Measurements from ENCODE around the gene PSME3IP1. TPM values are rescaled to one million over a fixed set of nuclear protein-coding genes. Genes with fewer than 3 reads are reported as not detected.

PSME3IP1 gene
- total and polyA plus RNA-seq, 11 donors = 37.8 to 74.6 (median 65.8) TPM

- Histone ChIP-seq H3K36me3 (peaks cover 0 to 43% (median 31%) of the 10 kb centered on the region in 9 donors), H3K27me3 (no peaks in the 10 kb centered on the region), H3K9me3 (no peaks in the 10 kb centered on the region), H3K4me3 (no peak overlapping the region), H3K27ac (no peak overlapping the region), H3K4me1 (peaks cover 0 to 18% (median 6%) of the 10 kb centered on the region in 12 donors)
- WGBS, 4 donors = 90 to 92% (median 91%) methylated on average over 5 of the region's 5 CpGs
- ATAC-seq = no peak
- intact Hi-C loops (cut with DNase I) = loop anchor here in 1 of 10 donors (10.0 kb wide), 1 partner anchor 311 kb away; the partner anchor contains the start of gene SLC12A3
- DNase-seq = no peak
- no peak for TF ChIP-seq POLR2A (IDR thresholded peaks at IDR 0.05)
- TF ChIP-seq, protein P1, sequence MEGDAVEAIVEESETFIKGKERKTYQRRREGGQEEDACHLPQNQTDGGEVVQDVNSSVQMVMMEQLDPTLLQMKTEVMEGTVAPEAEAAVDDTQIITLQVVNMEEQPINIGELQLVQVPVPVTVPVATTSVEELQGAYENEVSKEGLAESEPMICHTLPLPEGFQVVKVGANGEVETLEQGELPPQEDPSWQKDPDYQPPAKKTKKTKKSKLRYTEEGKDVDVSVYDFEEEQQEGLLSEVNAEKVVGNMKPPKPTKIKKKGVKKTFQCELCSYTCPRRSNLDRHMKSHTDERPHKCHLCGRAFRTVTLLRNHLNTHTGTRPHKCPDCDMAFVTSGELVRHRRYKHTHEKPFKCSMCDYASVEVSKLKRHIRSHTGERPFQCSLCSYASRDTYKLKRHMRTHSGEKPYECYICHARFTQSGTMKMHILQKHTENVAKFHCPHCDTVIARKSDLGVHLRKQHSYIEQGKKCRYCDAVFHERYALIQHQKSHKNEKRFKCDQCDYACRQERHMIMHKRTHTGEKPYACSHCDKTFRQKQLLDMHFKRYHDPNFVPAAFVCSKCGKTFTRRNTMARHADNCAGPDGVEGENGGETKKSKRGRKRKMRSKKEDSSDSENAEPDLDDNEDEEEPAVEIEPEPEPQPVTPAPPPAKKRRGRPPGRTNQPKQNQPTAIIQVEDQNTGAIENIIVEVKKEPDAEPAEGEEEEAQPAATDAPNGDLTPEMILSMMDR (IDR thresholded peaks at IDR 0.05) = no peak
These were observed 9.9 kb downstream of the PSME3IP1 start for GRCh38 chr16:57175896-57176295.

DNA sequence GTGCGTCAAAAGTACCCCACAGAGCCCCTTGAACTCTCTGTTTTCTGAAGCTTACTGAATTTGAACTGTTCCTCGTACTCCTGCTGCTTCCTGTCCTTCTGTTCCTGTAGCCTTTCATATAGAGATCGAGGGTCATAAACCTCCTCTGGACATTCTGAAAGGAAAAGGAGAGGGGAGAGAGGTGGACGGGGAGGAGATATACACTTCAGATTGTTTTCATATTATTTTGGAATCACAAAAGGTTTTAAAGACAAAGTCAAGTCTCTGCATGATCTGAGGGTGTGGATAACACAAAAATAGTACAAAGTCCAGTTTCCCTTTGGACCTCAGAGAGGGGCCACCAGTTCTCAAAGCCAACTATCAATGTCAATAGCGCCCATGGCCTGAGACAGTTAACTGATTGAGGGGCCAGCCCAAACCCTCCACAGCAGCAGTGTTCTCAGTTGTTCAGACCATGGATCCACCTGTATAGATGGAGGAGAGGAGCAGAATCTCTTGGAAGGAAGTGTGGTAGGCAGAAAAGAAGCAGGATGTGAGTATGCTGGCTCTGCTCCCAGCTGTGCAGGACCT, 13.0 kb downstream of the PSME3IP1 start:
- Histone ChIP-seq H3K27ac (no peak overlapping the region), H3K4me1 (peaks cover 0 to 4% (median under 1%) of the 10 kb centered on the region in 12 donors), H3K27me3 (no peaks in the 10 kb centered on the region), H3K4me3 (no peak overlapping the region), H3K9me3 (no peaks in the 10 kb centered on the region), H3K36me3 (peaks cover 0 to 60% (median 50%) of the 10 kb centered on the region in 9 donors)
- no peak for TF ChIP-seq POLR2A (IDR thresholded peaks at IDR 0.05)
- TF ChIP-seq, protein P1 (IDR thresholded peaks at IDR 0.05) = no peak
- 70 to 83% (median 83%) methylated on average over 5 of the region's 5 CpGs for WGBS, 4 donors
- intact Hi-C loops (cut with DNase I) = loop anchor here in 1 of 10 donors (10.0 kb wide), 1 partner anchor 308 kb away; the partner anchor contains the start of gene SLC12A3
- DNase-seq = no peak
- ATAC-seq = no peak

GRCh38 chr16:57169327-57169726, 16.5 kb downstream of the PSME3IP1 start:
- Histone ChIP-seq H3K27ac (no peak overlapping the region), H3K9me3 (no peaks in the 10 kb centered on the region), H3K27me3 (no peaks in the 10 kb centered on the region), H3K4me3 (no peak overlapping the region), H3K36me3 (peaks cover 0 to 86% (median 78%) of the 10 kb centered on the region in 9 donors), H3K4me1 (peaks cover 0 to 23% (median 12%) of the 10 kb centered on the region in 12 donors)
- DNase-seq = no peak
- intact Hi-C loops (cut with DNase I) = loop anchor here in 7 of 10 donors (2.0 to 10.0 kb wide), 6 partner anchors 85 to 312 kb away; partner anchors contain the start of genes SLC12A3 (in 4 of the 7) and CETP (in 2 of the 7)
- no peak for ATAC-seq
- no peak for TF ChIP-seq POLR2A (IDR thresholded peaks at IDR 0.05)
- TF ChIP-seq, protein P1 (IDR thresholded peaks at IDR 0.05) = no peak

GRCh38 chr16:57167953-57168352, 17.9 kb downstream of the PSME3IP1 start:
- TF ChIP-seq POLR2A (IDR thresholded peaks at IDR 0.05) = no peak
- TF ChIP-seq, protein P1 (IDR thresholded peaks at IDR 0.05) = peak; percentile 41 to 76 (median 64)
- ATAC-seq (peak; percentile 61 to 84 (median 80)), DNase-seq (no peak)
- Histone ChIP-seq H3K4me3 (no peak overlapping the region), H3K27me3 (no peaks in the 10 kb centered on the region), H3K27ac (peak overlapping the region in 1 of 12 donors; percentile 82), H3K4me1 (peaks cover 0 to 23% (median 12%) of the 10 kb centered on the region in 12 donors), H3K9me3 (no peaks in the 10 kb centered on the region), H3K36me3 (peaks cover 0 to 91% (median 82%) of the 10 kb centered on the region in 9 donors)
- intact Hi-C loops (cut with DNase I) = loop anchor here (1.0 to 10.0 kb wide), 7 partner anchors 83 to 311 kb away; partner anchors contain the start of genes SLC12A3 (in 4 of the 10) and CETP (in 2 of the 10)
- 8 to 17% (median 10%) methylated on average over 4 of the region's 4 CpGs for WGBS, 4 donors
